ENCODE data around the gene SRC.

SRC gene

DNA sequence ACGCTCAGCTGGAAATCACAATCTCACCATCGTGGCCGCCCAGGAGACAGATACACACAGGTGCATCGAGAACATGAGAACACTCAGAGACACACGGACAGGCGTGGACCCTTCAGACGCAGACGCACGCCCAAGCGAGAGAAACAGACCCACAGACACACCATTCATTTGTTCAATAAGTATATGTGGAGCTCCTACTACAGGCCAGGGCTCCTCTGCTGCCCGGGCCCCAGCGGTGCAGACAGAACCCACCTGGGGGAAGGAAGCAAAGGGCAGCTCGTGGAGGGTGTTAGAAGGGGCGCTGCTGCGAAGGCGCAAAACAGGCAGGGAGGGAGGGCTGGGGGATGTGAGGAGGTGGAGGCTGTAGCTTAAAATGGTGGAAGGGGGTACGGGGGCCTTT, 39.2 kb downstream of the SRC start:
- DNase-seq, result no peak

DNA sequence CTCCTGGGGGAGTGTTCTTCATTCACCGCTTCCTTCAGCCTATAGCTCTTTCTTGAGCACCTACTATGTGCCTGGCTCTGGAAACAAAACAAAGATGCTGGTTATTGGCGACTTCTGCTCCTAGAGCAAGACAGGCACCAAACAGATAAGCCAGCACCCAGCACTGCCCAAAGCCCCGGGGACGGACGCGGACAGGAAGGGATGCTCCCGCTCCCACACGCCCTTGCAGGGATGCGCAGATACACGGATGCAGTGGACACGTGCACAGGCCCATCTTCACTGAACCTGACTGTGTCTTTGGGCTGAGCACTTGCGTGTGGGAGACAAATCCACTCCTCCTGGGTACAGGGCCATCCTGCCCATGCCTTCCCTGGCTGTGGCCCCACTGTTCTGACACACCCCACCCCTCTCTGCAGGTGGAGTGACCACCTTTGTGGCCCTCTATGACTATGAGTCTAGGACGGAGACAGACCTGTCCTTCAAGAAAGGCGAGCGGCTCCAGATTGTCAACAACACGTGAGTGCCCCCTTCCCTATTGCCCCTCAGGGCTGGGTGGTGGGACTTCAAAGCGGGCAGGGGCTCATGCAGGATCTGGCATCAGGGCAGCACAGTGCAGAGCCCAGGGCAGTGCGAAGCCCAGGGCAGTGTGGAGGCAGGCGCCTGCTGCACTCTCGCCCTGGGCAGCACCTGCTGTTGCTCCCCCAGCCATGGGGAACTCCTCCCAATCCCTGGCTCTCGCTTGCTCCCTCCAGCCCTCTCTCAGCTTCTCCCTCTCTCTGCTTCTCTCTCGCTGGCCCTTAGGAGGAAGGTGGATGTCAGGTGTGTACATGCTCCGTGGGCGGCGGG, 39.9 kb downstream of the SRC start:
- DNase-seq, result no peak

DNA sequence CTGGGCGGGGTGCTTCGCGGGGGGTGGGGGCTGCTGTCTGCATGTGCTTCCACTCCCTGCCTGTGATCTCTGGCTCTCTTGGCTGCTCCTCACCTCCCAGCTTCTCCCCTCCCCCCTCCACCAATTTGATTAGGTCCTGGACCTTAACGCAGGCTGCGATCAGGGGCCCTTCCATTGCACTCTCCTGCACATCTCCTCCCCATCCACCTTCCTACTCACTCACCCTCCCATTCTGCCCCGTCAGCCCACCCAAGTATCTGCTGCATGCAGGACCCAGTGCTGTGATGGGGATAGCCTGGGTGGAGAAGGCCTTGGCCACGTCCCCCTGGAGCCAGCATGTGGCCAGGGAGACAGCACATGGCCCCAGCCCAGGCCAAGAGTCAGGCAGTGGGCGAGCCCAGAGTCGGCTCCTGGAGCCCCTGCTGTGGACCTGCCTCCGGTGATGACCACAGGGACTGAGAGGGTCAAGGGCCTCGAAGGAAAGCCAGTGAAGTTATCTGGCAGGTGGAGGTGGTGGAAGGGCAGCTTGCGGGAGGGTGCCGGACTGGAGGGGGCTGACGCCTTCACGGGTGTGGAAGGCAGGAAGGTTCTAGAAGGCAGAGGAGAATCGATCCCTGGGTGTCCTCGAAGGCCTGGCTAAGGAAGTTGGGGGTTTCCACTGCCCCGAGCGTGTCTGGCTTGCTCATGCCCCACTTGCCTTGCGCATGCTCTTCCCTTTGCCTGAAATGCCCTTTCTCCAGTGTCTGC, 40.7 kb downstream of the SRC start:
- DNase-seq, result no peak

DNA sequence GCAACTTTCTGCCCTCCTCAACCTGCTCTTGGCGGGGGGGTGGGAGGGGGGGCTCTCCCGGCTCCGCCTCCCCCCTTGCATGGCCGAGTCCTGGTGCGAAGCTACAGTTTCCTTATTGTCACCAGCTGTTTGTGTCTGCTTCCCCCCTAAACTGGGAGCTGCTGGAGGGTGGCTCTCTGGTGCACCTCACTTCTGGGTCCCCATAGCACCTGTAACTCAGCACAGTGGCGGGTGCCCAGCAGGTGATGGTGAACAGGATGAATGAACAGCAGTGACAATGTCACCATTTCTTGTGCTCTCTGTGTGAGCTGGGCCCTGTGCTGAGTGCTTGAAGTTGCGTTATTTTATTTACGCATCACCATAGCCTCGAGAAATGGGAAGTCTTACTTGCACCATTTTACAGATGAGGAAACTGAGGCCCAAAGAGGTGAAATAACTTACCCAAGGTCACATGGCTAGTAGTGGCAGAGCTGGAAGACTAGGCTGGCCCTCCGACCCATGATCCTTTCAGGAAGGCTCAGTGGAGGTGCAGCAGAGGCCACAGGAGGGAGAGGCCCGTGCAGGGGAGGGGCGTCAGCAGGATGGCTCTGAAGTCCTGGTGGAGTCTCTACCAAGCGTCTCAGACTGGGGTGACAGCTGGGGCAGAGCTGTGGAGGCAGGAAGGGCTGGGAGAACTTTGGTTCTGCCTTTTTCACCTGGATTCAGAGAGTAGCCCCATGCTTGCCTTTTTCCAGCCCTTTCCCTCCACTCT, 41.8 kb downstream of the SRC start:
- no peak for DNase-seq

DNA sequence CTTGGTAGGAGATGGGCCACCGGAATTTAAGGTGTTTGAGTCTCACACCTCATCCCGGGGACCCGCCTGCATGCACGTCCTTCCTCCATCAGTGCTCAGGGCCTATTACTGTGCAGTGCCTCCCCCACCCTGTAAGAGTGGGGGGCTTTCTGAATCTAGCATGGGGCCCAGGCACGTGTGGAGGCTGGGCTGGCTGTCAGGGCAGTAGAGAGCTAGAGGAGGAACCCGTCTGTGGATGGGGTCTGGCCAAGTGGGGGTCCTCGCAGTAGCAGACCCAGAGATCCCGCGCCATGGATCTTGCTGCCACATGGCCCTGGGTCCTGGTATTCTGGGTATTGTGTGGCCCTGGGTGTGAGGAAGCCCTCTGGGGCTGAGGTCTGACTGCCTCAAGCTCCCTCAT, 42.9 kb downstream of the SRC start:
- no peak for DNase-seq

DNA sequence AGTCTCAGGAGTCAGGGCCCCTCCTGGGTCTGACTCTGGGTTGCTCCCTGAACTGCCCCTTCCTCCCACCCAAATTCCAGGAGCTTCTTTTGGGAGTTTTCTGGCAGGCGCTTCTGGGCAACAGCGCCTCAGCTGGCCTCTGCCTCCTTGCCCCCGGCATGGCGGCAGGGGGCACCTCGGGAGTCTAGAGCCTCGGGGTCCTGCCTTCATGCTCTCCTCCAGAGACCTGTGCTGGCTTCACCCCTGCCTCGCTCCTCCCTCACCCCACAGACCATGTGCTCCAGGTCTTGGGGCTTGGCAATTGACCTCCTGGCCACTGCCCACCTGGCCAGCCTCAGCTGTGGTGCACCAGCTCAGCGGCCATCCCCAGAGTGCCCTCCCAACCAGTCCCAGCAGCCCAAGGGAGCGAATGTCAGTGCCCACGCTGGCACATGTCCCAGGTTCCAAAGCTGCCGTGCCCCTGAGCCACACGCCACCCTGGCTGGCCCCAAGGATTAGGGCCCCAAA, 43.4 kb downstream of the SRC start:
- DNase-seq, result no peak

DNA sequence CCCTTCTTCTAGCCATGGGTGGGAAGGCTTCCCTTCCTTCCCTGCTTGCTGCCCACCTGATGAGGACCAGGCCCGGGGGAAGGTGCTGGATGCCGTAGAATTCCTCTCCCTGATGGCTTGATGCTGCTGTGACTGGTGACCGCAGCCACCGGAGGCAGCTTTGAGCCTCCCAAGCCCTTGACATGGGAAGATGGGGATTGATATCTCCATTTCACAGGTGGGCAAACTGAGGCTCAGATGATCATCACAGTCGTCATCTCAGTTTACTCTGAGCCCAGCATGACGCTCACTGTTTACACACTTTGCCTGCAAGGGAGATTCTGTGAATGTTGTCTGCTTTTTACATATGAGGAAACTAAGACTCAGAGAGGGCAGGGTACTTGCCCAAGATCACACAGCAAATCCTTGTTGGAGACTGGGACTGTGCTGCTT, 43.9 kb downstream of the SRC start:
- no peak for DNase-seq

DNA sequence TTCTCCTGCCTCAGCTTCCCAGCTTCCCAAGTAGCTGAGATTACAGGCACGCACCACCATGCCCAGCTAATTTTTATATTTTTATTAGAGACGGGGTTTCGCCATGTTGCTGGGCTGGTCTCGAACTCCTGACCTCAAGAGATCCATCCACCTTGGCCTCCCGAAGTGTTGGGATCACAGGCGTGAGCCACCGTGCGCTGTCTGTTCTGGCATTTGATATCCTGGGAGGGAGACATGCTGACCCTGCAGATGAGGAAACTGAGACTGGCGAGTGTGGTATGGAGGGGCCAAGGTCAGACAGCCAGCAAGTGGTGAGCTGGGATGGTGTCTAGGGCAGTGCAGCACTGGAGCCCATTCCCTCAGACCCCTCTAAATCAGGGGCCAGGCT, 44.6 kb downstream of the SRC start:
- DNase-seq, result no peak

DNA sequence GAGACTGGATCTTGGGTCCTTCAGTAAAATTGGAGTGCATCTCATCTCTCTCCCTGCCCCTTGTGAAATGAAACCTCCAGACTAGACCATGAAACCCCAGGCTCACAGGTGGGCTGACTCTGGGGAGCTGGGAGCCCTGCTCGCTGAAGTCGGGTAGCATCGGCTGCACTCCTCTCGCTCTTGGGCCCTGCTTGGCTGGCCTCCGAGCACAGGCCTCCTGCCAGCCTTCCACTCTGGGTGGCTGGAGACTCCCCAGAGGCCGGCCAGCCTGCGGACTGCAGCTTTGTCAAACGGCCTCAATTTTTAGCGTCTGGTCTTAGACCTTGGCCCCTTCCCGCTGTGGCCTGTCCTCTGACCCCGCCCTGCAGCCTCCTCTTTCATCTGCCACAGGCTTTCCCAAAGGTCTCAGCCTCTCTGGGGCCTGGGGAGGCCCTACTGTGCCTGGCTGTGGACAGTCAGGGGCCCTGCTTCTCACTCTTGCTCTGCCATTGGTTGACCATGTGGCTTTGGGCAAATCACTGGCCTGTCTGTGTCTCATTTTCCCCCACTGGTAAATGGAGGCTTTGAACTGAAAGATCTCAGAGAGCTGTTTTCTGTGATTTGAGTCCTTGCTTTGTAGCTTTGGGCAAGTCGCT, 45.1 kb downstream of the SRC start:
- no peak for DNase-seq

DNA sequence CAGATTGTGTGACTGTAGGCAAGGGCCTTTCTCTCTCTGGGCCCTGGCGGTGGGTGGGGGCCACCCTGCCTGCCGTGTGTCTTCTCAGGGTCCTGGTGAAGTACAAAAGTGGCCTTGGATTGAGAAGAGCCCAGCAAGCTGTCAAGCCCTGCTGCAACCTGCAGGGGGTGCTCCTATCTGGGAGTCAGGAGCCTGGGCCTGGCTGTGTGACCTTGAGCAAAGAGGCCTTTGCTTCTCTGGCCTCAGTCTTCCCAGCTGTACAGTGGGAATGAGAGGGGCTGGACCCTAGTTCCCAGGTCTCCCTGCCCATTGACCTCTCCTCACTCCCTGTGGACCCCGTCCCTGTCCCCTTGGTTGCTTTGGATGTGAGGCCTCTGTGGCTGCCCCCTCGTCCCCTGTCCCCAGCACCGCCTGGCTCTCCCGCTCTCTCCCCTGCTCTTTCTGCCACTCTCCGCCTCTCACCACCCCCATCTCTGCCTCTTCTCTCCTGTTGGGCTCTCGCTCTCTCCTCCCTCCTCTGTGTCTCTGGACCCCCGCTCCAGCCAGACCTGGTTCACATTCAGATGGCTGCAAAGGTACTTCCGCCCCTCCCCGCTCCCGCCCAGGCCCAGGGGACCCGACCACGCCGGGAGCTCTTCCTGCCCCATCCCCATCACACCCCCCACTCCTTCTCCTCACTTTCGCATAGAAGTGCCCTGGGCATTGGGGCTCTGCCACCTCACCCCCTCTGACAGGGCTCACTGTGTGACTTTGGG, 46.7 kb downstream of the SRC start:
- no peak for DNase-seq

DNA sequence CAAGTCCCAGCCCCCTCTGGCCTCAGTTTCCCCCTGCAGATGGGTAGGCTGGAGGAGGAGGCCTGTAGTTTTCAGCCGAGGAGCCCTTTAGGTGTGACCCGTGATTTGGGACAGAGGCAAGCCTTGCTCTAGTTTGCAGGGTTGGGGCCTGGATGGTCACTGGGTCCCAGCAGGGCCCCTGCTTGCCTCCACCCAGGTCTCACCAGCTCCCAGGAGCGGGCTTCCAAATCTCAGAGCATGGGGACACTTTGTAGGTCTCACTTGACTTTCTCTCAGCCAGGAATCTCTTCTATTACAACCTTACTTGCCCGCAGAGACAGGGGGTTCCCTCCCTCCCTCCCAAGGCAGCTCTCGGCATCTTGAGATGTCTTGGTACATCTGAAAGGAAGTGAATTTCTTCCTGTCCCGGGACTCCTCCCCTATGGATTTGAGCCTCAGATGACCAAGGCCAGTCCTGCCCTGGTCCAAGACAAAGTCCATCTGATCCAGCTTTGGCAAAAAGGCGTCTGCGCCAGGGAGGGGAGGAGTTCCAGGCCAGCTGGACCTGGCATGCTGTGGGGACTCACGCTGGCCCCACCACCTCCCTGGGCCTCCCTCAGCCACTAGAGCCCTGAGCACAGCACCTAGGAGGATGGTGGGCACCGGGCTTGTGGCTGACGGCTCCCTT, 47.4 kb downstream of the SRC start:
- no peak for DNase-seq

DNA sequence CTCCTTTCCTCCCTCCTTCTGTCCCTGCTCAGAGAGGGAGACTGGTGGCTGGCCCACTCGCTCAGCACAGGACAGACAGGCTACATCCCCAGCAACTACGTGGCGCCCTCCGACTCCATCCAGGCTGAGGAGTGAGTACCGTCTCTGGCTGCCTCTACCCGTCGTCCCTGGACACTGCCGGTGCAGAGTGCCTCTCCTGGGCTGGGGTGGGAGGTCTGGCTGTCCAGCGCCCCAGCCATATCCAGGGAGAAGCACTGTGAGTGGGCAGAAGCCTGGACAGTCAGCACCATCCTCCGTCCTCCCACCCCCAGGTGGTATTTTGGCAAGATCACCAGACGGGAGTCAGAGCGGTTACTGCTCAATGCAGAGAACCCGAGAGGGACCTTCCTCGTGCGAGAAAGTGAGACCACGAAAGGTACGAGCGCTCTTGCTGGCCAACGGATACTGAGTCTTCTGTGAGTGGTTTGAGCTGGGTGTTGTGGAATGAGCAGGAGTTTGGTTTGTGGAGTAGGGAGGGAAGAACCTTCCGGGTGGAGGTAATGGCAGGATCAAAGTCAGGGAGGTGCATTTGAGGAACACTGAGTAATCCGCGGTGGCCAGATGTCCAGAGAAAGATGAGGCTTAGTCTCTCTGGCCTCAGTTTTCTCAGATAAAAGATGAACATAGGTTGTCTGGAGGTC, 48.1 kb downstream of the SRC start:
- no peak for DNase-seq

DNA sequence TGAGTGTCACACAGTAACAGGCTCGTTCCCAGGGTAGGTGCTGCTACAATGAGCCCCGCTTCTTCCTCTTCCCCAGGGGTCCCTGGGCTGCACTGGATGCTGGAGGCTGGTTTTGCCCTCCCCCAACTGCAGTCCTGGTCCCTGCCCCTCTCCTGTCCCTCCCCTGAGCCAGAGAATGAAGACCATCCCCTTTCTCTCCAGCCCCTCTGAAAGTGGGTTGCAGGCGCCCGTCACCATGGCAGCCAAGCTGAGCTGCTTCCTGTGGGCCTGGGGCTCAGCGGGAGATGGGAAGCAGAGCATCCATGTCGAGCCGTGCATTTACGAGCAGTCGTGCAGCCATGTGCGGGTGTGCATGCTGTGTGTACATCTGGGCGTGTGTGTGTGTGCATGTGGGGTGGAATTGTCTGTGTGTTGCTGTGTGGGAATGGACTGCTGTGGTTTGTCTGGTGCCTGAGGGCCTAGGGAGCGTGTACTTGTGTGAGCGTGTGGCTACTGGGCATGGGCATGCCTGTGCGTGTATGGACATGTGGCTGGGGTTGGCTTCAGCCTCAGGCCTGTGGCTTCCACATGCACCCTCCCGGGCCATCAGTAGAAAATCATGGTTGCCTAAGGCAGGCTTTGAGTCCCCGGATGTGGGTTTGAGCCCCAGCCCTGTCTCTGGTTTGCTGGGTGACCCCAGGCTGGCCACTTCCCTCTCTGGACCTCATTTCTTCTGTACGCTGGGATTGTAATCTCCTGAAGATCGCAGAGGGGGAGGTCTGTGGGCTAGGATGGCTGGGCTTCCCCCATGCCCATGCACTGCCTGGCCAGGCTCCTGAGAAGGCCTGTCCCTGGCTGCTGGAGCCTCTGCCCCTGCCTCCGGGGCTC, 48.8 kb downstream of the SRC start:
- DNase-seq, result no peak

DNA sequence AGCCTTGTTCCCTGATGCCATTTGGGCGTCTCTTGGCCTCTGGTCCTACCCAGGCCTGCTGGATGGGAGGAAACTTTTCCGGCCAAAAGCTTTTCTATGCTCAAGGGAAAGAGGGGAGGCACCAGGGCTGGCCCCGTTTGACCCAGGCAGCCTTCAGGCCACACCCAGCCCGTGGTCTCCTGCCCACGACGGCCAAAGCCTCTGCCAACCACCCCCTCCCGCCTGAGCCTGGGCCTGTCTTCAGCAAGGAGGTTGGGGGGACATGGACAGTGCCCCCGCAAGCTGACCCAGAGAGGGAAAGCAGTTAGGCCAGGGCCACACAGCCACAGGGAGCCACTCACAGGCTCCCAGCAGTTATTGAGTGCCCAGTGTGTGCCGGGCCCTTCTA, 49.5 kb downstream of the SRC start:
- no peak for DNase-seq

DNA sequence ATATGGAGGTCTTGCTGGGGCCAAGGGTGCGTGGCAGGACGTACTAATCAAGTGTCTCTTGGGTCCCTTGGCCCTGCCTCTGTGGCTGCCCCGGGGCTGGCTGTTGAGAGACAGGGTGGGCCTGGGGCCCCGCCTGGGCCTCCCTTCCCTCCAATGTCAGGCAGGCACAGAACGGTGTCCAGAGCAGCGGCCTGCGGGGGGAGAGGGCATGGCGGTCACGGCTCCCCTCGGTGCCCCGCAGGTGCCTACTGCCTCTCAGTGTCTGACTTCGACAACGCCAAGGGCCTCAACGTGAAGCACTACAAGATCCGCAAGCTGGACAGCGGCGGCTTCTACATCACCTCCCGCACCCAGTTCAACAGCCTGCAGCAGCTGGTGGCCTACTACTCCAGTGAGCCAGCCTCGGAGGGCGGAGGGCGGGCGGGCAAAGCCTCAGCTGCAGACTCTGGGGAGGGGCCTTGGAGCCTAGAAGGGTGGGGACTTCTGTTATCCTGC, 50.0 kb downstream of the SRC start:
- no peak for DNase-seq

DNA sequence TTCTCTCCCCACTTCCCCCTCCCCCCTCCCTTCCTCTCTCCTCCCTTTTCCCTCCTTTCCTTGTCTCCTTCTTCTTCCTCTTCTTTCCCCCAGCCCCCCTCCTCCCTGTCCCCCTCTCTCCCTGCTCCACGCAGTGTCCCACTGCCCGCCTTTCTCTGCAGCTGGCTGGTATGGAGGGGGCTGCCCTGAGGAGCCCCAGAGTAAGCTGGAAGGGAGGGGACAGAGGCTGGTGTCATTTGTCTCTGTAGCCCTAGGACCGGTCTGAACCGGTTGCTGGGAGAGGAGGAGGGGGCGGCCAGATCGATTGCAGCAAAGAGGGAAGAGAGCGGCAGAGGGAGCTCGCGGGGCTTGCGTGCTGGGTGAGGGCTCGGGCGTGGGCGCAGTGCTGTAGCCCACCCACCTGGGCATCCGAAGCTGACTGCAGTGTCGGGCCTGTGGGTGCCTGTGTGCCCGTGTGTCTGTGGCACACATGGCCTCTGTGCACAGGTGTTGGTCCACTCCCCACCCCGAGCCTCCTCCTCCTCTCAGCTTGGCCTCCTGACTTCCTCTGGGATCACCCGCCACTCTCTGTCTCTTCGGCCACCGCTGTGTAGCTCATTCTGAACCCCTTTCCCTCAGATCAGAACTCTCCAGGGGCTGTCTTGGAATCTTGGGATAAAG, 50.6 kb downstream of the SRC start:
- DNase-seq, result no peak

DNA sequence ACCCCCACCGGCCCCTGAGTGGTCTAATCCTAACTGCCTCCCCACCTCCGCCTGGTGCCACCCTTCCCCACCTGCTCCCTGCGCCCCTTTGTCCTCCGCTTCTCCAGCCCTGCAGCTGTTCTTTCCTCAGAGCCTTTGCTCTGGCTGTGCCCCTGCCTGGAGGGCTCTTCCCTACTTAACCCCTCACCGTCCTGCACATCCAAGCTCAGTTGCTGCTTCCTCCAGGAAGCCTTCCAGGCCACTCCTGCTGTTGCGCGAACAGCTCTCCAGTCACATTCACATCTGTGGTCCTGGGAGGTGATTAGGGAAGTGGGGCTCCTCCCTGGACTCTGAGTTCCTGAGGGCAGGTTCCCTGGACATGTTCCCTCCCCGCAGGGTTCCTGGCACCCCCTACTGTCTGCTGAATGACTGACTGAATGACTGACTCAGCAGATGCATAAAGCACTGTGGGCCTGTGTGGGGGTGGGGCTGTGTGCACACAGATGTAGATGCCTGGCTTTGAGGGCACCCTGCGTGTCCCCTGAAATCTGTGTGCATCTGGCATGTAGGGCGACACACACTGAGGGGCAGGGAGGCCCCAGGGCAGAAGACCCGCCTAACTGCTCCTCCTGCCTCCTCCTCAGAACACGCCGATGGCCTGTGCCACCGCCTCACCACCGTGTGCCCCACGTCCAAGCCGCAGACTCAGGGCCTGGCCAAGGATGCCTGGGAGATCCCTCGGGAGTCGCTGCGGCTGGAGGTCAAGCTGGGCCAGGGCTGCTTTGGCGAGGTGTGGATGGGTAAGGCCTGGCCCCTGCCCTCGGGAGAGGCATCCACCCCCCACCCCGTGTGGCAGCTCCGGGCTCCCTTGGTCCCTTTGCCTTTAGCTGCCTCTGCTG, 51.4 kb downstream of the SRC start:
- no peak for DNase-seq
